Measurements from ENCODE around the gene SLIRP. TPM values are rescaled to one million over a fixed set of nuclear protein-coding genes. Genes with fewer than 3 reads are reported as not detected.

Gene SLIRP
- total and polyA plus RNA-seq, 12 donors = 70.6 to 744 (median 127) TPM

- no peak overlapping the region for H3K4me3 ChIP-seq
- peaks cover 0 to 7% of the 10 kb centered on the region in 2 donors for H3K4me1 ChIP-seq (replicated peaks in 1 of 2)
- H3K36me3 ChIP-seq (replicated peaks in 1 of 2) = no peaks in the 10 kb centered on the region
- 53 to 61% (median 57%) methylated on average over 6 of the region's 6 CpGs for WGBS, 4 donors
- no peaks in the 10 kb centered on the region for H3K27me3 ChIP-seq
- DNase-seq = no peak
- no peaks in the 10 kb centered on the region for H3K9me3 ChIP-seq (replicated peaks in 1 of 3)
- TF ChIP-seq POLR2A (IDR thresholded peaks at IDR 0.05) (no peak), CTCF (IDR thresholded peaks at IDR 0.05) (no peak)
- H3K27ac ChIP-seq = no peak overlapping the region
- intact Hi-C loops (cut with DNase I) = loop anchor here in 1 of 2 donors (5.0 kb wide), 1 partner anchor 34 kb away; no protein-coding TSS in a partner anchor
Measured at GRCh38 chr14:77663293-77663692, 44.6 kb upstream of the SLIRP start.

GRCh38 chr14:77667331-77667730 is 40.6 kb upstream of the SLIRP start:
- no peaks in the 10 kb centered on the region for H3K27me3 ChIP-seq
- H3K36me3 ChIP-seq (replicated peaks in 1 of 2) = no peaks in the 10 kb centered on the region
- DNase-seq = no peak
- no peak overlapping the region for H3K27ac ChIP-seq
- H3K4me1 ChIP-seq (replicated peaks in 1 of 2) = peaks cover 5 to 7% of the 10 kb centered on the region in 2 donors
- H3K4me3 ChIP-seq = no peak overlapping the region
- no peak for TF ChIP-seq CTCF (IDR thresholded peaks at IDR 0.05)
- no peak for TF ChIP-seq POLR2A (IDR thresholded peaks at IDR 0.05)
- intact Hi-C loops (cut with DNase I) = no loop called here
- no peaks in the 10 kb centered on the region for H3K9me3 ChIP-seq (replicated peaks in 1 of 3)

- Histone ChIP-seq H3K4me1 (replicated peaks in 1 of 2) (peaks cover 0 to 5% of the 10 kb centered on the region in 2 donors), H3K27ac (no peak overlapping the region), H3K36me3 (replicated peaks in 1 of 2) (peaks cover 0 to 28% of the 10 kb centered on the region in 2 donors), H3K4me3 (no peak overlapping the region), H3K9me3 (replicated peaks in 1 of 3) (no peaks in the 10 kb centered on the region), H3K27me3 (no peaks in the 10 kb centered on the region)
- DNase-seq = no peak
- no peak for TF ChIP-seq CTCF (IDR thresholded peaks at IDR 0.05)
- TF ChIP-seq POLR2A (IDR thresholded peaks at IDR 0.05) = no peak
- intact Hi-C loops (cut with DNase I) = no loop called here
Measured at GRCh38 chr14:77673193-77673592, 34.7 kb upstream of the SLIRP start.

- Histone ChIP-seq H3K27ac (no peak overlapping the region), H3K9me3 (replicated peaks in 1 of 3) (no peaks in the 10 kb centered on the region), H3K4me1 (replicated peaks in 1 of 2) (peaks cover 0 to 5% of the 10 kb centered on the region in 2 donors), H3K4me3 (no peak overlapping the region), H3K36me3 (replicated peaks in 1 of 2) (peaks cover 0 to 38% of the 10 kb centered on the region in 2 donors), H3K27me3 (no peaks in the 10 kb centered on the region)
- DNase-seq = no peak
- 84 to 95% (median 87%) methylated on average over 8 of the region's 8 CpGs for WGBS, 4 donors
- no peak for TF ChIP-seq CTCF (IDR thresholded peaks at IDR 0.05)
- no peak for TF ChIP-seq POLR2A (IDR thresholded peaks at IDR 0.05)
- intact Hi-C loops (cut with DNase I) = no loop called here
Measured at GRCh38 chr14:77674931-77675330, 33.0 kb upstream of the SLIRP start.

Measured in adrenal gland (tissue), 12 donors.